Right forelimb (tissue), 1 donor: ENCODE measurements around the gene TBC1D22A.
"Not testable (repeated sequence)": the region's sequence is repeated elsewhere in the genome, so short reads cannot be mapped to it uniquely, and the experiment has no call there.

Experiments used
- DNase-seq: peaks from one replicate; pipeline ENCODE4 v3.0.0-alpha.2; 2018

Gene TBC1D22A

DNA sequence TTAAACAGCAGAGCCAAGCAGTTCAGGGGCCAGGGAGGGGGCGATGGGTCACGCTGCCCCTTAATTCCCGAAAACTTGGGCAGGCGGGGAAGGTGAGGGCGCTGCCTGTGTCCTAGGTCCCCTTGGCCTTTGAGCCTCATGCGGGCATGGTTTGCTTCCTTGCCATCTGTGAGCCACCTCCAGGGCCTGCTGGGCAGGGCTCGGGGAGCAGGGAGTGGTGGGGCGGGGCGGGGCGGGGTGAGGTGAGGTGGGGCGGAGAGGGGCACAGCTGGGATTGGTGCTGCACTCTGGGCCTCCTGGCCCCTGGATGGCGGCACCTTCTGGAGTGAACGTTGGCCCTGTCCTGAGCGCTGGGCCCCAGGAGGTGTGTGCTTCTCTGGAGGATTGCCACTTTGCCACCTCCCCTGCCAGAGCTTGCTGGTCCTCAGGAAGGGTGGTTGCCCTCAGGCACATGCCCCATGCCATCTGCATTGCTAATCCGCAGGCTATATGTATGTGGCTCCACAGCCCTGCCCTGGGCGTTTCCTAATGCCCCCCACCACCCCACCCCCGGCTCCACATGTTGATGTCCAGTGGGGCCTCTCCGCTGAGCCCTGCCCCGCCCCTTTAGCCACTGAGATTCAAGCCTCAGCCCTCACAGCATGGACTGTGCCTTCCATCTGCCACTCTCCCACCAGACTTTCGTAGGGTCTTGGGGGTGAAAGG is 352.5 kb downstream of the TBC1D22A start:
- DNase-seq, result peak; percentile 24

DNA sequence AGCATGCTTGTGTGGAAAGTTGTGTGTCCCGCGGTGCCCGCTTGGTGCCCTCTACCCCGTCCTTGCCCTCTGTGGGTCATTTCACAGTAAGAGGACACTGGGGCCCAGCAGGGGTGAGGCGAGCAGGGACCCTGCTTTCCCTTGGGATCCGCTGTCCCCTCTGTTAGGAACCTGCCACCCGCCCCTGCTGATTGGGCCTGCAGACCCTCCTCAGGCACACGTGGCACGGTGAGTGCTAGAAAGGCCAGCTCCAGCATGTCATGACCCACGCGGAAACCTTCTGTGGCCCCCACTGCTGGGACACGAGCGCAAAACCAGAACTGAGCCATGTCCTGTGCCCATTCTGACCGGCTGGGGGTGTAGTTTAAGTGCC is 353.1 kb downstream of the TBC1D22A start:
- no peak for DNase-seq

DNA sequence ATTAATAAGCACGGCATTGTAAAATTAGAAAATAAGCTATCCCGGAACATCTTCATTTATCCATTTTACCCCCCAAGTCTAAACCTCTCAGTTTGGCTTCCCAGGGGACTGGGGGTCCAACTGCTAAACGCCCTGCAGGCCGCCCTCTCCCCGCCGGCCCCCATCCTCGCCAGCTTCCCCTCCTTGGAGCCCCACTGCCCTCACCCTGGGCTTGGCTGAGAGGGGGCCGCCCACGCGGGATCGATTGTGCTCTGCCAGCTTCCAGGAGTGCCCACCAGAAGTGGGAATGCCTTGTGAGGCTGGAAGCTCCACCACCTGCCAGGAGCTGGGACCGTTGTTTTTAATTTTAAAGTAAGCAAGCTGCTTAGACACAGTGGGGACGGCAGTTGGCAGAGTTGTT is 353.5 kb downstream of the TBC1D22A start:
- DNase-seq, result peak; percentile 5

DNA sequence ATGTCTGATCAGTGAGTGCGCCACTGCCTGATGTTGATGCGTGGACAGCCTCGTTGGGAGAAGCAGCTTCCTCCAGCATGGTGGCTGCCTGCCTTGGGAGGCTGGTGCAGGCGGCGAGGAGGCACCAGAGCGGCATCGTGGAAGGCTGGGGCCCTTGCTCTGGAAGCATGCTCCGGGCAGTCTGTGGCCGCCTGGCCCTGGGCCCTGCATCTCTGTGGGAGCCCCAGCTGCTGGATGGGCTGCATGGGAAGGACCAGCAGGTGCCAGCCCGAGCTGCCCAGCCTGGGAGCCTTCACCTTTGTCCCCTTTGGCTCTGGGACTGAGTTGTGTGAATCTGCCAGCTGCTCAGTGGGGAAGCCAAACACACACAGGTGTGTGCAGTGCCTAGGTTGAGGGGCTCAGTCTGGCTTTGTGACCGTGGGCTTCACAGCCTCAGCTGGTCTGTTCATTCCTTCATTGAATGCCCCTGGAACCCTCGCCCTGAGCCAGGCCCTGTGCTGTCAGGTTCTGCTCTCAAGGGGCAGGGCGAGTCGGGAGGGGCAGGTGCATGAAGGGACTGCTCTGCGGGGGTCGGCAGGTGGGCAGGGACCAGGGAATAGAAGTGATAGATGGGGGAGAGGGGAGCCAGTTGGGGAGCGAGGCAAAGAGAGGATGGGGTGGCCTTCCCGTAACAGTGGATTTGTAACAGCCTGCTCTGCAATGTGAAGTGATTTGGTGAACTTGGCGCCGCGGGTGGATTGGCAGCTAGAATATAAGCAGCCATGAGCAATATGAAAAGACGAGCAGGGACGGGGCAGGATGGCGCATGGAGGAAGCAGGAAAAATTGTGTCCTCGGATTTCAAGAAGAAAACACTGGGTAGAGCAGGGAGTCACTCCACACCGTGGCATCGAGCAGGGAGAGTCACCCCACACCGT is 354.2 kb downstream of the TBC1D22A start:
- peak; percentile 30 for DNase-seq

DNA sequence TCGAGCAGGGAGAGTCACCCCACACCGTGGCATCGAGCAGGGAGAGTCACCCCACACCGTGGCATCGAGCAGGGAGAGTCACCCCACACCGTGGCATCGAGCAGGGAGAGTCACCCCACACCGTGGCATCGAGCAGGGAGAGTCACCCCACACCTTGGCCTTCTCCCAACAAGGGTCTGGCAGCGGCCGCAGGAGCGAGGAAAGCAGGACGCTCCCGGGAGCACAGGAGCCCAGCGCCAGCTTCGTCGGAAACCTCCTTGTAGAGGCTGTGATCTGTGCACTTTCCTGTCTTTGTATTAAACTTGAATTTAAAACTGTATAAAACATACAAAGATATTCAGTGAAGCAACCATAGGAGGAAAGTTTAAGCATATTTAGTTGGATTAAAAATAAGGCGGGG is 355.0 kb downstream of the TBC1D22A start:
- DNase-seq, result not testable (repeated sequence)

DNA sequence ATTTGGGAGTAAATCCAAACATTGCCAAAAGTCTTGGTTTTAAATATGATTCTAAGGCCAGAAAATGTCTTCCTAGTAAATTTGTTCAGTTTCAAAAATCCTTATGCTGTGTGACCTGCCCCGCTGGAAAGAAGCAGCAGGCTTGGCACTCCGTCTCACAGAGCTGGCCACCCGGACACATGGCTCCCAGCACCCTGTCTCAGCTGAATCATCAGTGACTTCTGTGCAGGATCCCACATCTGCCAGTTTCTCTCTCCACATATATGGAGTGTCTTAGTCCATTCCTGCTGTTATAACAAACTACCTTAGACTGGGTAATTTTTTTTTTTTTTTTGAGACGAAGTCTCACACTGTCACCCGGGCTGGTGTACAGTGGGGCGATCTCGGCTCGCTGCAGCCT is 356.7 kb downstream of the TBC1D22A start:
- peak; percentile 10 for DNase-seq

DNA sequence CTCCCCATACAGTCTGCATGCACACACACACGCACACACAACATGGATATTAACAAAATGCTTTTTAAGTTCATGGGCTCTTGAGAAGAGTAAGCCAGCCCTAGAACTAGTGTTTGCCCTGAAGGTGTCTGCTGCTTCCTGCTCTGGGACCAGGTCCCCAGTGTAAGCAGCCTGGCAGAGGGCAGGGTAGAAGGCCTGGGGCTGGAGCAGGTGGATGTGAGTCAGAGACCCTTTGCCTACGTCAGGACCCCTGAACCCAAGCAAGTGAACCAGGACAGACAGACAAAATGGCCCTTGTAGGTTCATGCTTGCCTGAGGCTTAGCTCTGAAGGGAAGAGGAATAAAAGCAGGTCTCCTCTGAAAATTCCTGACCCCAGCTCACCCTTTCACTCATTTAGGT is 357.9 kb downstream of the TBC1D22A start:
- peak; percentile 13 for DNase-seq

DNA sequence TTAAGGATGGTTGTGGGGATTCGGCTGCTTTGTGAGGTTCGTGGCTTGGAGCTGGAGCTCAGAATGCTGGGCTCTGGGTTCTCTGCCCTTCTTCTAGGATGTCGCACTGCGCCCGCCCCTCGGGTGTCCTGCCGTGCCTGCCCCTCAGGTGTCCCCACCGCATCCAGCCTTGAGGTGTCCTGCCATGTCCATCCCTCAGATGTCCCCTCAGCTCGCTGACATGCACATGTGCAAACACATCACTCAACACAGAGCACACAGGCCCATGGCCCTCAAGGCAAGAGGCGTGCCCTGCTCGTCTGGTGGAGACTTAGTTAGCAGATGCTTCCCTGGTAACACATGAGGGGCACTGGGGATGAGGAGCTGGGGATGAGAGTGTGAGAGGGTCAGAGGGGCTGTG is 359.3 kb downstream of the TBC1D22A start:
- DNase-seq, result peak; percentile 13

DNA sequence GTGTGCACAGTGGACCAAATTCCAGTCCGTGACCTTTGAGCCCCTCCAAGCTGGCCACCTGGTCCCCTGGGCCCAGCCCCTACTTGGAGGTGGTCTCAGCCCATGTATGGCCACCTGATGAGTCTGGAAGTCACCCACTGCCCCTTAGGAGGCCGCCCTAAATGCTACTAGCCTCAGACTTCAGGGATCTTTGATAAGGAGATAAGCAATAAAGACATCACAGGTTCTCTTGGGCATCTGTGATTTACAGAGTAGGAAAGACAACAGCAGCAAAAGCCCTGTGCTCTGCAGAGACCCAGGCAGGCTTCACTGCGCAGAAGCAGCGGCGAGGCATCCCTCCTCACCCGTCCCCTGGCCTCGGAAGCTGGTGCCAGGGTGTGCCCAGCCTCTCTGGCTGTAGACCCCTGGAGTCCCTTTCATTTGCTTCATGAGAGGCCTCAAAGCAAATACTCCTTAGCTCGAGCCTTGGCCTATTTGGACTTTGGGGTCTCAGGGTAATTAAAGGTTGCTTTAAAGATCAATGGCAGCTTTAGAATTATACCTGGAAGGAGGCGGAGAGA is 360.1 kb downstream of the TBC1D22A start:
- peak; percentile 16 for DNase-seq

DNA sequence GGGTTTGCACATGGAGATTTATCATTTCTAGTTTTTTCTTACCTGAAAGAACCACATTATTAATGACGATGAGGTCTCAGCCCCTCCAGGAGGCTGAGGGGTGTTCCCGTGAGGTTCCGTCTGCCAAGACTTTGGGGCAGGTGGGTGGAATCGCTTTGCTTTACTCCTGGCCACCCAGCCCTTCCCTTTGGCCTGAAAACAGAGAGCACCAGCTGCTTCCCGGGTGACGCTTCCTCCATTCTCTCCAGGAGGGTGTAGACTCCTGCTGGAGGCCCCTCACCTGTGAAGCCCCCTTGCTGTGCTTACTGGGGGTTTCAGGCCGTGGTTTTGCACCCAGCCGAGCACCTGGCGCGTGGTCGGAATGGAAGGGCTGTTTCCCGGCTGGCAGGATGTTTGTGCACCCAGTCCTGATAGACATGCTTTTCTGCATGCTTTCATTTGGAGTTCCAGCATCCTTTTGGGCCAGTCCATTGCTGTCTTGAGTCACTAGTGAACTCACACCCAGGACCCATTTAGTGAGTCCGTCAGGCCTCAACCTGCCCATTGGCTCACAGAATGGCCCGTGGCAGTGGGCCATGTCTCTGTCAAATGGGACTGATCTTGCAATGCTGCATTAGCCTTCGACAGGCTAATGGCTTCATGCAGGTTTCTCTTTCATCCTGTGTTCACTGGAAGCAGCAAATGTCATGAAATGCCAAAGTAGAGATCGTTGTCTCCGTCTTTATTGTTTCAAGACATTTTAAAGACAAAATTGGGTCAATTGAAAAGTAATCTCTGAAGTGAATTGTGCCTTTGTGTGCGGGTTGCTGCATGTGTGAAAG is 360.8 kb downstream of the TBC1D22A start:
- no peak for DNase-seq

DNA sequence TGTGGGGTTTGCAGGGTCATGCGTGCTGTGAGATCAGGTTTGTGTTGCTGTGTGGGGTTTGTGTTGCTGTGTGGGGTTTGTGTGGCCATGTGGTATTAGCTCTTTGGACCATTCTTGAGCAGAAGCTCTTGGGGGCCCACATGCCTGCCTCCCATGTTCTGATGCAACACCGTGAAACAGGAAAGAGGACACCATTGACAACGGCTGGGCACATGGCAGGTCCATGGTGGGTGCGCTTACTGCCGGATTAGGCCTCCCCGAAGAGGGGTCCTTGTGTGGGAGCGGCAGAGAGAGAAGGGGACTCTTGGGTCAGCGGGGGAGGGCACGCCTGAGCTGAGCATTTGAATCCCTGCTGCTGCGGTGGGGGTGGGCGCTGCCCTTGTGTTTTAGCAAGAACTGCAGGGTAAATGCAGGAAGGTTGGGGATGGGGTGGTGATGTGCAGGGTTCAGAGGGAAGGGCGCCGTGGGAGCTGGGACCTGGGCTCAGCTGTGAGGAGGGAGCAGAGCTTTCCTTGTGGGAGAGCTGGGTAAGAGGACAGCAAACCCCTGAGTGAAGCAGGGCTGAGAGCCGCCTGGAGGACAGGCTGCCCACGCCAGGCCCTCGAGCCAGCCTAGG is 361.5 kb downstream of the TBC1D22A start:
- DNase-seq, result no peak

DNA sequence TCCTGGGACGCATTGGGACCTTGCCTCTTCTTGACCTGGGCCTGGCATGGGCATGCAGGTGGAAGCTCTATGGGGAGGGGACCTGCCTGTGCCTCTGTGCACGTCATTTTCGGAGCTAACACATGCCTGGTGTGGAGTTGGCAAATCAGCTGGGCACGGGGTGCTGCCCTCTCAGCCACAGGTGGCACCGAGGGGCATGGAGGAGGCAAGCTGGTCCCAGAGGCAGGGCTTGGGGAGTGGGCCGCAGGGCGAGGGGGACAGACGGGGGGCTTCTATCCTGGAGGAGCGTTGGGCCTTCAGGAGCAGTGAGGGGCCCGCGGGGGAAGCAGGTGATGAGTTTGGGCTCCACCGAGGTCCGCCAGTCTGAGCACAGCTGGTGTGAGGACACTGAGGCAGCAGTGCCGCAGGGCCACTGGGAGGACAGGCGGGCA is 362.0 kb downstream of the TBC1D22A start:
- DNase-seq, result no peak

DNA sequence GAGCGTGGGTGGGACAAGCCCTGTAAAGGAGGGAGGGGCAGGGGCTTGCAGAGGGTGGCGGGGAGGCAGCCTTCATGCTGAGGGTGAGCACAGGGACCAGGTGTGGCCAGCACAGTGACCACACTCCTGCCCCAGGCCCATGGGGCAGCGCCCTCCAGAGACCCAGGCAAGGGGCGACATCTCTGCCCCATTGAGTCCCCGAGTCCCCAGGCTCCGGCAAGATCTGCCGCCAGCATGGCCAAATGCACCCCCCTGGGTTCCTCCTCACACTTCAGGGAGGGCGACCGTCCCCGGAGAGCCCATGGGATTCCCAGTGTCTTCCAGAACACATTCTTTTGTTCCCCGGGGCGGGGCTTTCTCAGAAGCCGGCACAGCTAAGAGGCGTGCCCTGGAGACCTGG is 362.5 kb downstream of the TBC1D22A start:
- DNase-seq, result no peak

DNA sequence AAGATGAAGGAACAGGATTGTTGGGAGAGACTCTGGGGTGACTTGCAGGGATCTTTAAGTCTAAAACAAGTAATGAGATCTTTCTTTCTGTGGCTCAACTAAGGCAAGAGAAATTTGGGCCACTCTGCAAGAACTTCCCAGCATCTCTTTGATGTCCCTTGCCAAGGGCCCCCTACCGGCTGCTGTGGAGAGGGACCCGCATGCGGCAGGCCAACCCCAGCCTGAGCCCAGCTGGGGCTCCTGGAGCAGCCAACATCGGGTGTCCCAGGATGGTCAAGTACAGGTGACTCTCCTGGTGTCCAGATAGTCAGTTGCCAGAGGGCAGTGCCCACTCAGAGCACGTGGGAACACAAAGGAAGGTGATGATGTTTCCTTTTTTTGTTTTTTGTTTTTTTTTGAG is 363.2 kb downstream of the TBC1D22A start:
- no peak for DNase-seq

DNA sequence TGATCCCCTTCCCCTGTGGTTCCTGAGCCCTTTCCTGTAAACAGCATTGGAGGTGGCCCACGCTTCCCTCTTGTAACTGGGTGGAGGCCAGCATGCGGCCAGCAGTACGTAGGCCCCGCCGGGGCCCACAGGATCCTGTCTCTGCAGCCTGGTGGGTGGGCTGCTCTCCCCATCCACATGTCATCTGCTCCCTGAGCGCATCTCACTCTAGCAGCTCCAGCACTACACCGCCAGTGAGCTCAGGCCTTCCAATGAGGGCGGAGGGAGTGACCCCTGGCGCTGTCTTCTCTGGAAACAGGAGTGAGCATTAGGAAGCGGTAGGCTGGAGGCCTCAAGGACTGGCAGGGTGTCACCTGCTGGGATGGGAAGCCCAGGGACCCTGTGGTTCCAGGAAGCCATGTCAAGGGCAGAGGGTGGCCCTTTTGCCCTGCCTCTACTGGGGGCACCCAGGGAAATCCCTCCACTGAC is 363.9 kb downstream of the TBC1D22A start:
- no peak for DNase-seq

DNA sequence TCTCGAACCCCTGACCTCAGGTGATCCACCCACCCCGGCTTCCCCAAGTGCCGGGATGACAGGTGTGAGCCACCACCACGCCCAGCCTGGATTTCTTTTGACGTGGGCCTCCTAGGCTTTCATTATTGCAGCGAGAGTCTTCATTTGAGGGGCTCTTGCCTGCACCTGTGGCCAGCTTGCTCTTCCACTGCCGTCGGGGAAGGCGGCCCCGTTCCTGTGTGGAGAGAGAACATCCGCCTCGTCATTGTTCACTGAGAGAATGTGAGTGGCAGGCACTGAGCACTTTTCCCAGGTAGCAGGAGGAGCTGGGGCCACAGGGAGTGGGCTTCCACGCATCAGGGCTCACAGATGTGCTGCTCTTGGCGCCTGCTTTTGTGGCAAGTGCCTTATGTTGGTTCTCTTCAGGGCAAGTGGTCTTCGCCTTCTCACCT is 365.0 kb downstream of the TBC1D22A start:
- DNase-seq, result no peak

DNA sequence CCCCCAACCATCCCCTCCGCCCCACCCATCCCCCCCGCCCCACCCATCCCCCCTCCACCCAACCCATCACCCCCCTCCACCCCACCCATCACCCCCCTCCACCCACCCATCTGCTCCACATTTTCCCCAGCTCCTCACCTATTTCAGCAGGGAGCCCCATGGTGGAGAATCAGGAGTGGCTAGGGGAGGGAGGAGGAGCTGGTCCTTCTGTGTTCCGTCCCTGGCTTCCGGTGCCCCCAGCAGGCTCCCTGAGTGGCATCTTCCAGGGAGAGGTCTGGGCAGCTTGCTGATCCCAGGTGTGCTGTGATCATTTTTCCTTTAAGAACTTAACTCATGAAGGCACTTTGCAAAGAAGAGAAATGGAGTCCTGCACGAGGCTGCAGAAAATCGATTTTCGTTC is 365.8 kb downstream of the TBC1D22A start:
- no peak for DNase-seq

DNA sequence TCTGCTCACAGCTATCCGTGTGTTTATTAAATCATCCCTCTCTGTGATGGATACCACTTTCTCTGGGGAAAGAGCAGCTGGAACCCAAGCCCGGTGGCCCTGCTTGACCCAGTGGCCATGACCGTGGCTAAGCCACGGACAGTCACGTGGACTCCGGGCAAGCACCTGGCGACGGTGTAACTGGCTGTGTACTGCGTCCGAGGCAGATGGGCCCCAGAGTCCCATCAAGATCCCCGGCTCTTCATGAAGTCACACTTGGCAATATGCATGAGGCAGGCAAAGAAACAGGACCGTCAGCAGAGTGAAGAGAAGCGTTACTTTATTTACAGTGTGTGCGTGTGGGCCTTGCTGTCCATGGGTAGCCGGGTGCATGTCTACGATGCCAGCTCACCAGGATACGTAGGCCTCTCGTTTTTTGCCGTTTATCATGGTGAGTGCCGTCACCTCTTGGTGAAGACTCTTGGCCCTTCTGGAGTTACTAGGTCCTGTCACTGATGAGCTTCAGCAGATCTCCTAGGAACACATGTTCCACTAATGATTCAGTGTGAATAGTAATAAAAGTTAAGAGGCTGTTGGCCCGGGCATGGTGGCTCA is 366.3 kb downstream of the TBC1D22A start:
- no peak for DNase-seq

DNA sequence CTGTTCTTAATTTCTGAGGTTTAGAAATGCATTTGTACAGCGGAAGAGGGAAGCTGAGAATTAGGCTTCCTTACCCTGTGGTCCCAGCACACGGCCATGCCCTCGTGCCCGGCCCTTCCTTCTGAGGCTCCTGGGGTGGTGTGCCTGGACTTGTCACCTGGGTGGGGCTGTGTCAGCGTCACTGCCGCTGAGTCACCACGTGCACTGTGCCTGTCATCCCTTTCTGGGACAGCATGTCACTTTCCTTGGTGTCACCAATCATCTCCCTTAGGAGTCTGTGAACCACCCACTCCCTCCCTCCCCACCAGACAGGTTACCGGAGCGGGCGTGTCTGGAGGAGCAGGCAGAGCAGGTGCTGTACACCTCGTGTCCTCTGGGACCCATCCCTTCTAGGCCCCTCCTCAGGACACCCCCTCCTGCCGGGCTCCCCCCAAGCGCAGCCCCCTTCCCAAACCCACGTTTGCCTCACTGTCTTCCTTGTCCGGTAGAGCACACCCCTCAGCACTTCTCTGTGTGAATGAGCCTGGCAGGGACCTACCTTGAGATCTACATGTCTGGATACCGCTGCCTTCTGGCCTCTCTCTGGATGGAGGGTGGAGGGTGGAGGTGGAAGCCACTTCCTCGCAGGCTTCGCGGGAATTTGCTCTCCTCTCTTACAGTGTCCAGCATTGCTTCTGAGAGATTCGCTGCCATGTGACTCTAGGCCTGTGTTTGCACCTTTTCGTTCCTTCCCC is 367.6 kb downstream of the TBC1D22A start:
- DNase-seq, result no peak

DNA sequence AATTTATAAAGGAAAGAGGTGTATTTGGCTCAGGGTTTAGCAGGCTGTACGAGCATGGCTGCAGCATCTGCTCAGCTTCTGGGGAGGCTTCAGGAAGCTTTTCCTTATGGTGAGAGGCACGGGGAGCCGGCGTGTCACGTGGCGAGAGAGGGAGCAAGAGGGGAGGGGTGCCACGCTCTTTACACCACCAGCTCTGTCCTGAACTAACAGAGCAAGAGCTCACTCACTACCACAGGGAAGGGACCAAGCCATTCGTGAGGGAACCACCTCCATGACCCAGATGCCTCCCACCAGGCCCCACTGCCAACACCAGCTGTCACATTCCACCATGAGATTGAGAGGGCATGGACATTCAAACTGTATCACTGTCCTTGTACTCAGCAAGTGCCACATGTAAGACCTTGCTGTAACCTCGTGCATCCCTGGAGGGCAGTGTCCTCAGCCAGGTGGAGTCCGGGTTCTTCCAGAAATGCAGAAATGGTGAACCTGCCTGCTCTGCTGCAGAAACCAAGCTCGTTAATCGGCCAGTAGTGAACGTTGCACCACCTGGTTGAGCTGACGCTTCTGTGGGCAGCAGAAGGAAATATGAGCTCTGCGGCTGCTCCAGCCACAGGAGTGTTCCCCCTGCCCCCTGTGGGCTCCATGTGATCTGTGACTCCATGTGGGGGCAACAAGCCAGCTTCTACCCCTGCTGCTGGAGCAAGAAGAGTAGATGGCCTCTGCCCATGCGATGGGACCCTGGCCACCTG is 368.6 kb downstream of the TBC1D22A start:
- no peak for DNase-seq
